Measurements from ENCODE around the gene SELENBP1.

DNA sequence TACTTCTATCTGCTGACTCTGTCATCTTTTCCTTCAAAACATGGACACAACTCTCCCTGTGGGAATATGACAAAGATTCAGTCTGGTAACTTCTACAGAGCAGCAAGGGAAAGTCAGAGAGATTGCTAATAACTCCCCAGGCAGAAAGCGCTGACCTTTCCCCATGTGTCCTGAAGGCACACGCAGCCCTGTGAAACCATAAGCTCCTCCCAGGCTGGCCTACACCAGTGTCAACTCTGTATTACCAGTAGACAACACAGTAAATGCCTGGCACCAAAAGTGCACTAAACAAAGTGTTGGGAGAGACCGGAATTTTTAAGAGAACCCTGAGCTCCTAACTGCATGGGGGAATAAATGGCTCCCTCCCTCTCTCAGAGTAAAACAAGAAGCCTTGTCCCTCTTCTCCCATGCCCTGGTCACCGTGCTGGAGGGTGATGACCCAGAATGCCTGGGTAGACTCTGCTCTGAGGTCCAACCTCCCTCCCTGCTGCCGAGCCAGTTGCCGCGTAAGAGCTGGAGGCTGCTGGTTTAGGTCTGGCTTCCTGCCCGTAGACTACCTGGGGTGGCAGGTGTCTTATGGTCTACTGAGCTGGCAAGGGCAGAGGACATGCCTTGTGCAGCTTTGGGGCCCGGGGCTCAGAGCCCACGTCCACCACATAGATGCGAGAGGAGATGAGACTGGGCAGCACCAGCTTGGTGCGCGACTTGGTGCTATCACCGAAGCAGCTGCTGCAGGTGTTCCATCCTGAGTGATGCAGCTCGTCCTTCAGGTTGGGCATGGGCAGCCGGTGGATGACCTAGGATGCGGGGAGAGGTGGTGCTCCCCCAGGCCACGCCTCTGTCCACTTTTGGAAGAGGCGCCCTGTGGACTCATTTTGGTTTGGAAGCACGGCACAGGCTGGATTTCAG is 3.9 kb downstream of the SELENBP1 start:
- TF ChIP-seq REST (IDR thresholded peaks at IDR 0.05; ENCODE audit: borderline replicate concordance): no peak
- no peak for TF ChIP-seq CTCF (IDR thresholded peaks at IDR 0.05; ENCODE audit: poor library complexity, severe bottlenecking)
- no peak for TF ChIP-seq SMC3 (conservative IDR thresholded peaks at IDR 0.05; ENCODE audit: poor library complexity)
- TF ChIP-seq EP300 (conservative IDR thresholded peaks at IDR 0.05; ENCODE audit: poor library complexity, severe bottlenecking): no peak
- TF ChIP-seq EZH2 (IDR thresholded peaks at IDR 0.05; ENCODE audit: borderline replicate concordance, insufficient read depth, low read length, poor library complexity, severe bottlenecking): no peak
- no peak for TF ChIP-seq POLR2AphosphoS5 (IDR thresholded peaks at IDR 0.05)
- TF ChIP-seq TAF1 (IDR thresholded peaks at IDR 0.05; ENCODE audit: low read depth): no peak
- TF ChIP-seq MXI1 (conservative IDR thresholded peaks at IDR 0.05; ENCODE audit: poor library complexity, severe bottlenecking): no peak
- TF ChIP-seq RAD21 (conservative IDR thresholded peaks at IDR 0.05): no peak
